Endothelial cell of umbilical vein (primary cell): ENCODE measurements around the gene DMRTB1. TPM values are rescaled to one million over a fixed set of nuclear protein-coding genes. Genes with fewer than 3 reads are reported as not detected.

Experiments
- BruUV-seq: library from RNA; stranded (reverse); fragments of 400-500 nt; replicated peaks from 2 replicates; lab custom pipeline; 2021; lab: Mats Ljungman, UMichigan
- CTCF ChIA-PET: fragments of 300-600, 350-600 bp; sonication (Branson Sonifier 250); formaldehyde crosslinking; loops from one replicate; lab custom pipeline; 2021; ENCODE audit warnings: antibody characterized with exemption, inconsistent platforms; lab: Charles Lee
- POLR2A ChIA-PET: fragments of 300-600, 350-600 bp; sonication (Branson Sonifier 250); formaldehyde crosslinking; loops from one replicate; lab custom pipeline; 2021; ENCODE audit warnings: antibody characterized with exemption, inconsistent platforms; lab: Charles Lee
- DNase-seq: peaks from one replicate; pipeline ENCODE4 v3.0.0-alpha.2; 2011; ENCODE audit warnings: low read depth, low spot score
- FAIRE-seq: peaks from 2 replicates; lab custom pipeline; 2011; peaks lifted over from hg19 to GRCh38; lab: Jason Lieb, UNC
- H2AFZ ChIP-seq: 2 replicates; pipeline ENCODE4 v1.6.0; 2012; ENCODE audit warnings: low read depth, low read length, control low read depth, inconsistent platforms
- H3K27ac ChIP-seq: 2 replicates; pipeline ENCODE4 v1.5.1; 2011; ENCODE audit warnings: low read depth, mild to moderate bottlenecking, control low read depth, low read length, moderate library complexity; ENCODE audit not compliant: insufficient read depth
- H3K27me3 ChIP-seq, 2 experiments: 2 replicates each; pipeline versions ENCODE4 v1.6.0 to v1.6.1; 2011; ENCODE audit warnings: low read length in 2 of 2, mixed read lengths in 1 of 2; ENCODE audit not compliant: control insufficient read depth in 2 of 2, insufficient read depth in 2 of 2
- H3K36me3 ChIP-seq, 2 experiments: 2 replicates in 1 of 2; 3 replicates in 1 of 2; pipeline ENCODE4 v1.5.1; 2011; ENCODE audit warnings: low read length in 2 of 2, mild to moderate bottlenecking in 1 of 2, moderate library complexity in 1 of 2; ENCODE audit not compliant: control insufficient read depth in 2 of 2, insufficient read depth in 2 of 2; ENCODE audit errors: extremely low read depth in 1 of 2
- H3K4me1 ChIP-seq: 3 replicates; pipeline ENCODE4 v1.5.1; 2011; ENCODE audit warnings: mild to moderate bottlenecking, low read length; ENCODE audit not compliant: control insufficient read depth, insufficient read depth; ENCODE audit errors: extremely low read depth
- H3K4me2 ChIP-seq: 2 replicates; pipeline ENCODE4 v1.6.1; 2011; ENCODE audit warnings: low read length, control low read depth, mixed read lengths; ENCODE audit not compliant: insufficient read depth
- H3K4me3 ChIP-seq, 3 experiments: fragments of 200-600 bp in 1 of 3; sonication (generic), shearing (Covaris generic) in 1 of 3; replicated peaks in 1 of 3; 2 replicates each; pipeline ENCODE4 v1.5.1; 2011 to 2016; ENCODE audit warnings: control low read depth in 3 of 3, low read length in 3 of 3, mild to moderate bottlenecking in 2 of 3, inconsistent platforms in 1 of 3, low read depth in 1 of 3, moderate library complexity in 1 of 3; ENCODE audit not compliant: insufficient read depth in 1 of 3
- H3K79me2 ChIP-seq: 2 replicates; pipeline ENCODE4 v1.6.0; 2012; ENCODE audit warnings: low read length, inconsistent platforms; ENCODE audit not compliant: control insufficient read depth, insufficient read depth
- H3K9ac ChIP-seq: replicated peaks from 2 replicates; pipeline ENCODE3; 2011; ENCODE audit warnings: low read length, control low read depth; ENCODE audit not compliant: insufficient read depth; ENCODE audit errors: extremely low read depth
- H3K9me1 ChIP-seq: replicated peaks from 3 replicates; pipeline ENCODE4 v1.6.0; 2011; ENCODE audit warnings: mild to moderate bottlenecking, low read length; ENCODE audit not compliant: control insufficient read depth, insufficient read depth; ENCODE audit errors: extremely low read depth
- H3K9me3 ChIP-seq: replicated peaks from 2 replicates; pipeline ENCODE4 v1.5.1; 2012; ENCODE audit warnings: low read length, inconsistent platforms; ENCODE audit not compliant: control insufficient read depth, insufficient read depth
- H4K20me1 ChIP-seq: replicated peaks from 2 replicates; pipeline ENCODE3; 2011; ENCODE audit warnings: mild to moderate bottlenecking, low read length; ENCODE audit not compliant: control insufficient read depth, insufficient read depth; ENCODE audit errors: extremely low read depth
- EZH2 ChIP-seq: IDR thresholded peaks from 2 replicates; pipeline ENCODE4 v1.6.1; 2012; ENCODE audit warnings: borderline replicate concordance, low read depth, mild to moderate bottlenecking, moderate library complexity, low read length, inconsistent platforms; ENCODE audit not compliant: severe bottlenecking
- FOS ChIP-seq: IDR thresholded peaks from 2 replicates; pipeline ENCODE4 v1.6.1; 2011; ENCODE audit warnings: mild to moderate bottlenecking, low read length, moderate library complexity, borderline replicate concordance; ENCODE audit not compliant: insufficient read depth
- GATA2 ChIP-seq: IDR thresholded peaks from 2 replicates; pipeline ENCODE4 v1.7.0; 2011; ENCODE audit warnings: low read depth, mild to moderate bottlenecking, moderate library complexity, mixed read lengths, low read length; ENCODE audit not compliant: insufficient read length, insufficient read depth
- JUN ChIP-seq: IDR thresholded peaks from 2 replicates; pipeline ENCODE4 v1.6.1; 2011; ENCODE audit warnings: borderline replicate concordance, low read depth; ENCODE audit not compliant: insufficient read length, insufficient read depth
- MYC ChIP-seq: IDR thresholded peaks from one replicate; pipeline ENCODE4 v1.6.1; 2011; ENCODE audit warnings: mild to moderate bottlenecking, low read depth, low read length
- POLR2A ChIP-seq: IDR thresholded peaks from 2 replicates; pipeline ENCODE4 v1.6.1; 2012; ENCODE audit warnings: low read depth, mild to moderate bottlenecking, control low read depth, low read length
- POLR2AphosphoS5 ChIP-seq: IDR thresholded peaks from 2 replicates; pipeline ENCODE4 v1.6.1; 2012; ENCODE audit warnings: low read depth, mild to moderate bottlenecking, control low read depth, low read length, moderate library complexity; ENCODE audit not compliant: insufficient read depth
- dilution Hi-C: fragments of 300-500 bp; cut with MboI; formaldehyde crosslinking; loops from one replicate; pipeline ENCODE4 v1.15.0; 2019; ENCODE audit warnings: low sequenced_read_pairs; ENCODE audit not compliant: extremely low pct_ligation_motif_present
- intact Hi-C: fragments of 100-400 bp; cut with micrococcal nuclease; formaldehyde crosslinking; loops from one replicate; pipeline ENCODE4 v1.10.0; 2022
- polyA plus RNA-seq, 4 experiments: library from polyadenylated mRNA; depleted of rRNA in 3 of 4; stranded (reverse) in 3 of 4; unstranded in 1 of 4; fragments of >200 nt; gene quantifications; 2 replicates each; pipeline versions ENCODE4 v1.2.1 to v1.2.3, GENCODE V29; 2011 to 2012; ENCODE audit warnings: missing spikeins in 1 of 4
- total RNA-seq: library from RNA; stranded (reverse); gene quantifications from 2 replicates; pipeline ENCODE4 v1.2.3, GENCODE V29; 2021
- TF ChIP-seq, protein P1 (sequence below), 2 donors: IDR thresholded peaks; 1 replicate in 1 of 2; 2 replicates in 1 of 2; pipeline ENCODE4 v1.5.1; 2011; ENCODE audit warnings: low read length in 2 of 2, mild to moderate bottlenecking in 2 of 2, moderate library complexity in 2 of 2, control low read depth in 1 of 2, inconsistent platforms in 1 of 2, low read depth in 1 of 2; ENCODE audit not compliant: insufficient read depth in 1 of 2; ENCODE audit errors: extremely low read depth in 1 of 2
- TF ChIP-seq, protein P2 (sequence below): IDR thresholded peaks from 2 replicates; pipeline ENCODE4 v1.6.1; 2011; ENCODE audit not compliant: insufficient read depth, insufficient read length

Gene DMRTB1
- total and polyA plus RNA-seq, 2 donors (not counting 3 experiments of a cell fraction or from before 2014, with no cell fraction given): not detected

DNA sequence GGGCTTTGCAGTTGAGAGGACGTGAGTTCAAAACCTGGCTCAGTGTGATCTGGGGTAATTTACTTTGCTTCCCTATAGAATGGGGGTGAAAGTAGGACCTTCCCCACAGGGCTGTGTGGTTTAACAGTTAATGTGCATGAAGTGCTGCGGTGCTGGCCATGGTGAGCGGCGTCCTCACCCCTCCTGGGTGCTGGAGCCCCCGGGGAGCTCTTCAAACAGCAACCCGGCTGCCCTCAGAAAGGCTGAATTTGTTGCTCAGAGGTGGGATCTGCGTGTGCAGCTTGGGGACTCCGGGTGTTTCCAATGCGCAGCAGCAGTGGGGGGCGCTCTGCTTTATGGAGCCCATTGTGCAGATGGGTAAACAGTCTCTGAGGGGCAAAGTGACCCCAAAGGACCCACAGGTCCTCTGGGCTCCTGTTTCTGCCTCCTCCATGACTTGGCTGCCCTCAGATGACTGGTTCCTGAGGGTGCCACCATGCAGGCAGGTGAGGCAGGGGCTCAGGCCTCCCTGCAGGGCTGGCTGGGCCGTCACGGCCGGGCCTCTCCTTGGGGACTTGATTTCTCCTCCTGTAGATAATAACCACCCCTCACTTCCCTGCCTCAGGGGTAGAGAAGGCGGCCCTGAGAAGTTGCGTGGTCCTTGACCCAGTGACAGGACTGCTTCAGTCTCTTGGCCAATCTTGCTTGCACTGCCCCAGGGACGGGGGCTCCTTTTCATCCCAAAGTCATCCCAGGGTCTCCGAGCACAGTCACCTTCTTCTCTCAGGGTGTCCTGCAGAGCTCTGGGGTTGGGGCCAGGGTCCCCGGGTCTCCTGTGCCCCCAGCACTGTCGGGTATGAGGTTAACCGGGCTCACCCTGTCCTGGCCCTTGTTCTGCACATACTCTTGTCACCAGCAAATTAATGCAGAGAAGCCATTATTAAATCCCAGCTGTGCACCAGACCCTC lies 40.3 kb downstream of the DMRTB1 start:
- DNase-seq (no peak), FAIRE-seq (no peak)
- Histone ChIP-seq H4K20me1 (no peaks in the 10 kb centered on the region), H3K9ac (no peak overlapping the region), H3K9me1 (no peaks in the 10 kb centered on the region), H3K4me3 (no peak overlapping the region), H3K4me2 (no peak overlapping the region), H3K9me3 (no peaks in the 10 kb centered on the region), H3K36me3 (no peaks in the 10 kb centered on the region), H3K79me2 (no peaks in the 10 kb centered on the region), H2AFZ (no peak overlapping the region), H3K27me3 (no peaks in the 10 kb centered on the region), H3K27ac (no peak overlapping the region), H3K4me1 (no peaks in the 10 kb centered on the region)
- ChIA-PET CTCF (interaction anchor here (1.0 to 1.1 kb wide), 2 partner anchors 10 to 14 kb away, joined by 3 read pairs; no protein-coding TSS in a partner anchor), POLR2A (no interaction called here)
- TF ChIP-seq EZH2 (no peak), GATA2 (no peak), FOS (no peak), JUN (no peak), POLR2AphosphoS5 (no peak), MYC (no peak), POLR2A (no peak)
- TF ChIP-seq, protein P1, sequence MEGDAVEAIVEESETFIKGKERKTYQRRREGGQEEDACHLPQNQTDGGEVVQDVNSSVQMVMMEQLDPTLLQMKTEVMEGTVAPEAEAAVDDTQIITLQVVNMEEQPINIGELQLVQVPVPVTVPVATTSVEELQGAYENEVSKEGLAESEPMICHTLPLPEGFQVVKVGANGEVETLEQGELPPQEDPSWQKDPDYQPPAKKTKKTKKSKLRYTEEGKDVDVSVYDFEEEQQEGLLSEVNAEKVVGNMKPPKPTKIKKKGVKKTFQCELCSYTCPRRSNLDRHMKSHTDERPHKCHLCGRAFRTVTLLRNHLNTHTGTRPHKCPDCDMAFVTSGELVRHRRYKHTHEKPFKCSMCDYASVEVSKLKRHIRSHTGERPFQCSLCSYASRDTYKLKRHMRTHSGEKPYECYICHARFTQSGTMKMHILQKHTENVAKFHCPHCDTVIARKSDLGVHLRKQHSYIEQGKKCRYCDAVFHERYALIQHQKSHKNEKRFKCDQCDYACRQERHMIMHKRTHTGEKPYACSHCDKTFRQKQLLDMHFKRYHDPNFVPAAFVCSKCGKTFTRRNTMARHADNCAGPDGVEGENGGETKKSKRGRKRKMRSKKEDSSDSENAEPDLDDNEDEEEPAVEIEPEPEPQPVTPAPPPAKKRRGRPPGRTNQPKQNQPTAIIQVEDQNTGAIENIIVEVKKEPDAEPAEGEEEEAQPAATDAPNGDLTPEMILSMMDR (IDR thresholded peaks at IDR 0.05; ENCODE audit: extremely low read depth in 1 of 2, insufficient read depth in 1 of 2, low read depth in 1 of 2, low read length in 2 of 2): no peak
- TF ChIP-seq, protein P2, sequence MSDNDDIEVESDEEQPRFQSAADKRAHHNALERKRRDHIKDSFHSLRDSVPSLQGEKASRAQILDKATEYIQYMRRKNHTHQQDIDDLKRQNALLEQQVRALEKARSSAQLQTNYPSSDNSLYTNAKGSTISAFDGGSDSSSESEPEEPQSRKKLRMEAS: no peak
- dilution Hi-C loops: no loop called here
- no TSS peak for BruUV-seq
- intact Hi-C loops: no loop called here
